Smooth muscle cell (in vitro differentiated cells): ENCODE results near the gene SLC35D1. TPM values are rescaled to one million over a fixed set of nuclear protein-coding genes. Genes with fewer than 3 reads are reported as not detected.

ENCODE experiments used
- DNase-seq: peaks from one replicate; lab custom pipeline; 2025; ENCODE audit not compliant: unreplicated experiment; lab: John Stamatoyannopoulos, UW
- H2AFZ ChIP-seq: fragments of 200-600 bp; sonication (generic); 2 replicates; pipeline ENCODE4 v1.6.0; 2016; ENCODE audit warnings: antibody characterized with exemption, low read depth, mild to moderate bottlenecking
- H3F3A ChIP-seq: fragments of 200-600 bp; sonication (generic); 2 replicates; pipeline ENCODE4 v1.6.0; 2017; ENCODE audit warnings: antibody characterized with exemption, low read depth
- H3K27ac ChIP-seq: fragments of 200-600 bp; sonication (generic); 2 replicates; pipeline ENCODE4 v1.5.1; 2016; ENCODE audit warnings: low read depth, mild to moderate bottlenecking
- H3K27me3 ChIP-seq: fragments of 200-600 bp; sonication (generic); 2 replicates; pipeline ENCODE4 v1.6.1; 2016; ENCODE audit warnings: low read depth, mild to moderate bottlenecking
- H3K36me3 ChIP-seq: fragments of 200-600 bp; sonication (generic); 2 replicates; pipeline ENCODE4 v1.5.1; 2016; ENCODE audit warnings: low read depth
- H3K4me1 ChIP-seq: fragments of 200-600 bp; sonication (generic); 2 replicates; pipeline ENCODE4 v1.5.1; 2016; ENCODE audit warnings: low read depth
- H3K4me2 ChIP-seq: fragments of 200-600 bp; sonication (generic); 2 replicates; pipeline ENCODE4 v1.6.0; 2016; ENCODE audit warnings: mild to moderate bottlenecking
- H3K4me3 ChIP-seq: fragments of 200-600 bp; sonication (generic); 2 replicates; pipeline ENCODE4 v1.5.1; 2016; ENCODE audit warnings: mild to moderate bottlenecking
- H3K79me2 ChIP-seq: fragments of 200-600 bp; sonication (generic); 2 replicates; pipeline ENCODE4 v1.6.0; 2016; ENCODE audit warnings: low read depth, mild to moderate bottlenecking
- H3K9ac ChIP-seq: fragments of 200-600 bp; sonication (generic); 2 replicates; pipeline ENCODE4 v1.6.0; 2016; ENCODE audit warnings: low read depth
- H3K9me3 ChIP-seq: fragments of 200-600 bp; sonication (generic); replicated peaks from 2 replicates; pipeline ENCODE4 v1.5.1; 2016; ENCODE audit warnings: low read depth
- H4K20me1 ChIP-seq: fragments of 200-600 bp; sonication (generic); 2 replicates; pipeline ENCODE4 v1.6.0; 2016; ENCODE audit warnings: low read depth
- WGBS: methylation state at CpG from one replicate; pipeline ENCODE4 v1.1.7; 2016; ENCODE audit warnings: low lambda C conversion rate; 5-methylcytosine and 5-hydroxymethylcytosine counted together
- polyA plus RNA-seq: library from polyadenylated mRNA; unstranded; fragments of >200 nt; fragmentation: Nextera tagmentation; extraction: Ambion mirVana; gene quantifications from 2 replicates; pipeline ENCODE4 v1.2.1, GENCODE V29; 2016
- total RNA-seq: library from RNA; depleted of rRNA; stranded (reverse); fragments of >200 nt; gene quantifications from 2 replicates; pipeline ENCODE4 v1.2.3, GENCODE V29; 2014
- TF ChIP-seq, protein P1 (sequence below): fragments of 200-600 bp; sonication (generic); IDR thresholded peaks from 2 replicates; pipeline ENCODE4 v1.5.1; 2017; ENCODE audit warnings: borderline replicate concordance, mild to moderate bottlenecking, antibody characterized with exemption; ENCODE audit not compliant: insufficient read depth, poor library complexity, severe bottlenecking

The SLC35D1 gene
- total and polyA plus RNA-seq, 2 experiments from 2014 or later = 13.3 to 28.2 TPM

DNA sequence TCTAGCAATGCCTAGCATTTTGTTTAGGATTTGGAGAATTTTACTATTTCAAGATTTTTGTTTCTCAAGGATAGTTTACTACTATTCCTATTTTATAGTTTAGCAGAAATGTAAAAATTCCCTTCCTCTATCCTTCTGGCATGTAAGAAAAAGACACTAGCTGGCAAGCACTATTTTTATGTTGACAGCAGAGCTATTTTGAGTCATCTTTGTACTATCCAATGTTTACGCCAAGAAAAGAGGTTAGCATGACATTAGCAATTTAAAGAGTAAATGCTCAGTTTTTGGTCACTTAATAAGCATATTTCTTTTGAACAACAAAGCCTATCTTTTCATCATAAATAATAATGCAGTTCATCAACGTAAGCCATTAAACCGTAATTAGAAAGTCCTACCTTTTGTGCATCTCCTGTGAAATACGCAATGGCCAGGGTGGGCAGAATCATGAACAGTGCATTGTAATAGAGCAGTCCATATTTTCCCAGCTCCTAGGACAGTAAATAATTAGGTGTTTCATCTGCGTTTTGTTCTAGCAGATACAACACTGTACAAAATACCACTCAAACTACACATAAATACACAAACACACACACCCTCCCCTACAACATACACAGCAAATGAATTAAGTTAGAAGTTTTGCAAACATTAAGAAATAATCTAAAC is 12.0 kb downstream of the SLC35D1 start:
- Histone ChIP-seq H3K4me1 (no peaks in the 10 kb centered on the region), H3K4me3 (no peak overlapping the region), H3K9ac (no peak overlapping the region), H3K36me3 (peaks cover 39% of the 10 kb centered on the region), H2AFZ (no peak overlapping the region), H3K27ac (peak overlapping the region; percentile 32), H3K4me2 (no peak overlapping the region), H3K27me3 (no peaks in the 10 kb centered on the region), H3F3A (no peaks in the 10 kb centered on the region), H3K79me2 (peaks cover 13% of the 10 kb centered on the region), H3K9me3 (no peaks in the 10 kb centered on the region), H4K20me1 (peaks cover 6% of the 10 kb centered on the region)
- 79% methylated on average over 5 of the region's 5 CpGs for WGBS
- no peak for DNase-seq
- TF ChIP-seq, protein P1, sequence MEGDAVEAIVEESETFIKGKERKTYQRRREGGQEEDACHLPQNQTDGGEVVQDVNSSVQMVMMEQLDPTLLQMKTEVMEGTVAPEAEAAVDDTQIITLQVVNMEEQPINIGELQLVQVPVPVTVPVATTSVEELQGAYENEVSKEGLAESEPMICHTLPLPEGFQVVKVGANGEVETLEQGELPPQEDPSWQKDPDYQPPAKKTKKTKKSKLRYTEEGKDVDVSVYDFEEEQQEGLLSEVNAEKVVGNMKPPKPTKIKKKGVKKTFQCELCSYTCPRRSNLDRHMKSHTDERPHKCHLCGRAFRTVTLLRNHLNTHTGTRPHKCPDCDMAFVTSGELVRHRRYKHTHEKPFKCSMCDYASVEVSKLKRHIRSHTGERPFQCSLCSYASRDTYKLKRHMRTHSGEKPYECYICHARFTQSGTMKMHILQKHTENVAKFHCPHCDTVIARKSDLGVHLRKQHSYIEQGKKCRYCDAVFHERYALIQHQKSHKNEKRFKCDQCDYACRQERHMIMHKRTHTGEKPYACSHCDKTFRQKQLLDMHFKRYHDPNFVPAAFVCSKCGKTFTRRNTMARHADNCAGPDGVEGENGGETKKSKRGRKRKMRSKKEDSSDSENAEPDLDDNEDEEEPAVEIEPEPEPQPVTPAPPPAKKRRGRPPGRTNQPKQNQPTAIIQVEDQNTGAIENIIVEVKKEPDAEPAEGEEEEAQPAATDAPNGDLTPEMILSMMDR = no peak

DNA sequence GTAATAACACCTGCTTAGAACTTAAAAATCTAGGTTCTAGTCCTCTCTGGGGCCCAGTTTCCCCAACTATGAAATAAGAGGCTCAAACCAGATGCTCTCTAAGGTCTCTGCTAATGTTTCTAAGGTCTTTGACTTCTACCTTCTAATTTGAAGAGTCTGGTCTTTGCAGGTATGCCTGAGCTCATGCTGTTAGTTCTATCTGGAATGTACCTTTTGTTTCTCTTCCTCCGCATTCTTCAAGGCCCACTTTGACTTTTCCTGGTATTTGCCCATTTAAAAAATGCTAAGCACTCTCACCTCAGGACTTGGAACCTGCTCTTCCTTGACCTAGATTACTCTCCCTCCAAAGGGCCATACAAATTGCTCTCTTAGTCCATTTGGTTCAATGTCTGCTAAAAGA is 13.5 kb downstream of the SLC35D1 start:
- no peaks in the 10 kb centered on the region for H3K27me3 ChIP-seq
- no peak for DNase-seq
- no peak overlapping the region for H2AFZ ChIP-seq
- no peak overlapping the region for H3K4me3 ChIP-seq
- peaks cover 4% of the 10 kb centered on the region for H4K20me1 ChIP-seq
- 96% methylated on average over 1 of the region's 1 CpG for WGBS
- H3K4me1 ChIP-seq = no peaks in the 10 kb centered on the region
- H3K4me2 ChIP-seq = no peak overlapping the region
- H3K79me2 ChIP-seq = peaks cover 8% of the 10 kb centered on the region
- H3K36me3 ChIP-seq = peaks cover 48% of the 10 kb centered on the region
- no peak overlapping the region for H3K27ac ChIP-seq
- no peak overlapping the region for H3K9ac ChIP-seq
- TF ChIP-seq, protein P1 = no peak
- no peaks in the 10 kb centered on the region for H3K9me3 ChIP-seq
- no peaks in the 10 kb centered on the region for H3F3A ChIP-seq

DNA sequence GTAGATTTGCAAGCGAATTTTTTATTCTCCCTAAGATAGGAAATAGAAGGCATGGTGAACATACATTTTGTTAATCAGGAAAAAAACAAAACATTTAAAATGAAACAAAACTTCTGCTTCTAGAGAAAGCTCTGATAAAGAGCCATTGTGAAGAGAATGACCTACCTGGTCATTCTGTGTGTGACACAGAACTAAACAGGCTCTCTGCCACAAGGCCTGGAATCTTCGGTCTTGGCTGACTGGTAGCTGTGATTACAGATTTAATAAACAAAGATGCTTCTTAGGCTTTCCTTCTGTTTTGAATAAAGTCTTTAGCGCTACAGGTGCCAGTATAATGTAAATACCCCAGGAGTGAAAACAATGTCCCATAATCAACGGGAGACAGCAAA is 22.1 kb downstream of the SLC35D1 start:
- Histone ChIP-seq H3K27me3 (no peaks in the 10 kb centered on the region), H3K36me3 (peaks cover 22% of the 10 kb centered on the region), H3K27ac (no peak overlapping the region), H3K4me2 (no peak overlapping the region), H3K79me2 (peaks cover 3% of the 10 kb centered on the region), H3K4me3 (no peak overlapping the region), H4K20me1 (no peaks in the 10 kb centered on the region), H3K9ac (no peak overlapping the region), H3F3A (no peaks in the 10 kb centered on the region), H2AFZ (no peak overlapping the region), H3K4me1 (no peaks in the 10 kb centered on the region), H3K9me3 (no peaks in the 10 kb centered on the region)
- DNase-seq = no peak
- TF ChIP-seq, protein P1 = no peak
- 99% methylated on average over 4 of the region's 4 CpGs for WGBS
